WTC11 (cell line): Measurements from ENCODE around the gene KERA. TPM values are rescaled to one million over a fixed set of nuclear protein-coding genes. Genes with fewer than 3 reads are reported as not detected.
A peak's percentile ranks its signal among the peaks of the same experiment; 100 is the strongest.

Source experiments
- ATAC-seq: fragments of 200-7000 bp; cut with Tn5 transposase; 2 replicates; pipeline ENCODE4 v1.10.0; 2021; ENCODE audit warnings: mild to moderate bottlenecking, moderate library complexity
- CTCF ChIA-PET: fragments of 300-600 bp; sonication (Branson Sonifier 250); formaldehyde crosslinking; loops from one replicate; lab custom pipeline; 2021; ENCODE audit warnings: antibody characterized with exemption; lab: Charles Lee
- POLR2A ChIA-PET: fragments of 350-600 bp; sonication (Branson Sonifier 250); formaldehyde crosslinking; loops from one replicate; lab custom pipeline; 2021; ENCODE audit warnings: antibody characterized with exemption; lab: Charles Lee
- DNase-seq: peaks from one replicate; pipeline ENCODE4 v3.0.0; 2021; ENCODE audit warnings: low spot score
- H3K27ac Mint-ChIP-seq: 2 replicates; pipeline ENCODE4 v1.8.0; 2021; ENCODE audit warnings: mixed read lengths
- H3K27me3 Mint-ChIP-seq: 2 replicates; pipeline ENCODE4 v1.8.0; 2021; ENCODE audit warnings: low read depth, mild to moderate bottlenecking, moderate library complexity, mixed read lengths
- H3K36me3 Mint-ChIP-seq: 2 replicates; pipeline ENCODE4 v1.8.0; 2021; ENCODE audit warnings: mixed read lengths
- H3K4me1 Mint-ChIP-seq: 2 replicates; pipeline ENCODE4 v1.8.0; 2022; ENCODE audit warnings: mixed read lengths
- H3K4me3 Mint-ChIP-seq: 2 replicates; pipeline ENCODE4 v1.8.0; 2021; ENCODE audit warnings: mild to moderate bottlenecking, moderate library complexity, mixed read lengths
- H3K9me3 Mint-ChIP-seq: 2 replicates; pipeline ENCODE4 v1.8.0; 2021; ENCODE audit warnings: mixed read lengths
- AFF4 ChIP-seq: sonication (generic); formaldehyde crosslinking; IDR thresholded peaks from 2 replicates; pipeline ENCODE4 v1.8.1; 2023; ENCODE audit warnings: mild to moderate bottlenecking, missing genetic modification reagents, borderline replicate concordance
- ATF1 ChIP-seq: sonication (generic); formaldehyde crosslinking; IDR thresholded peaks from 2 replicates; pipeline ENCODE4 v1.8.1; 2023; ENCODE audit warnings: mild to moderate bottlenecking, moderate library complexity, missing genetic modification reagents
- ATF2 ChIP-seq: sonication (generic); formaldehyde crosslinking; IDR thresholded peaks from 2 replicates; pipeline ENCODE4 v1.8.1; 2022; ENCODE audit warnings: low read depth, missing genetic modification reagents, borderline replicate concordance
- ETV6 ChIP-seq: sonication (generic); formaldehyde crosslinking; IDR thresholded peaks from 2 replicates; pipeline ENCODE4 v1.8.1; 2022; ENCODE audit warnings: mild to moderate bottlenecking, missing genetic modification reagents
- FOXK1 ChIP-seq: sonication (generic); formaldehyde crosslinking; IDR thresholded peaks from 2 replicates; pipeline ENCODE4 v1.8.0; 2022; ENCODE audit warnings: mild to moderate bottlenecking, moderate library complexity, missing genetic modification reagents
- FOXP1 ChIP-seq: sonication (generic); formaldehyde crosslinking; IDR thresholded peaks from 2 replicates; pipeline ENCODE4 v1.8.0; 2022; ENCODE audit warnings: missing genetic modification reagents, mild to moderate bottlenecking, moderate library complexity, borderline replicate concordance
- FOXP4 ChIP-seq: sonication (generic); formaldehyde crosslinking; IDR thresholded peaks from 2 replicates; pipeline ENCODE4 v1.8.0; 2022; ENCODE audit warnings: mild to moderate bottlenecking, missing genetic modification reagents
- GRHL2 ChIP-seq: fragments of 250-450 bp; sonication (Bioruptor Pico); IDR thresholded peaks from 2 replicates; pipeline ENCODE4 v1.8.0; 2022; ENCODE audit warnings: mild to moderate bottlenecking, moderate library complexity; ENCODE audit not compliant: insufficient replicate concordance, severe bottlenecking
- NFYB ChIP-seq: sonication (generic); formaldehyde crosslinking; conservative IDR thresholded peaks from 2 replicates; pipeline ENCODE4 v1.8.0; 2022; ENCODE audit warnings: low read depth, missing genetic modification reagents
- NR1H2 ChIP-seq: sonication (generic); formaldehyde crosslinking; IDR thresholded peaks from 2 replicates; pipeline ENCODE4 v1.9.0; 2021; ENCODE audit warnings: mild to moderate bottlenecking, moderate library complexity, missing genetic modification reagents
- NR2C2 ChIP-seq: sonication (generic); formaldehyde crosslinking; IDR thresholded peaks from 2 replicates; pipeline ENCODE4 v1.8.0; 2022; ENCODE audit warnings: mild to moderate bottlenecking, missing genetic modification reagents
- RELA ChIP-seq: sonication (generic); formaldehyde crosslinking; IDR thresholded peaks from 2 replicates; pipeline ENCODE4 v1.8.1; 2022; ENCODE audit warnings: missing genetic modification reagents, mild to moderate bottlenecking, borderline replicate concordance
- SMAD3 ChIP-seq: sonication (generic); formaldehyde crosslinking; IDR thresholded peaks from 2 replicates; pipeline ENCODE4 v1.8.0; 2022; ENCODE audit warnings: missing genetic modification reagents, mild to moderate bottlenecking, borderline replicate concordance
- SOX15 ChIP-seq: fragments of 250-450 bp; sonication (Bioruptor Pico); IDR thresholded peaks from 2 replicates; pipeline ENCODE4 v1.9.0; 2021; ENCODE audit warnings: mild to moderate bottlenecking
- ZMAT4 ChIP-seq: fragments of 250-450 bp; sonication (Bioruptor Pico); IDR thresholded peaks from 2 replicates; pipeline ENCODE4 v1.9.0; 2021; ENCODE audit warnings: mild to moderate bottlenecking
- ZNF219 ChIP-seq: sonication (generic); formaldehyde crosslinking; IDR thresholded peaks from 2 replicates; pipeline ENCODE4 v1.8.0; 2023; ENCODE audit warnings: missing genetic modification reagents, mild to moderate bottlenecking, borderline replicate concordance
- ZNF425 ChIP-seq: fragments of 250-450 bp; sonication (Bioruptor Pico); conservative IDR thresholded peaks from 2 replicates; pipeline ENCODE4 v1.9.0; 2021; ENCODE audit warnings: mild to moderate bottlenecking
- ZNF512 ChIP-seq: sonication (generic); formaldehyde crosslinking; IDR thresholded peaks from 2 replicates; pipeline ENCODE4 v1.8.1; 2022; ENCODE audit warnings: missing genetic modification reagents, borderline replicate concordance
- total RNA-seq: library from RNA; stranded (reverse); gene quantifications from 3 replicates; pipeline ENCODE4 v1.2.3, GENCODE V29; 2021

Gene KERA
- total RNA-seq, 1 experiment from 2014 or later = not detected

- no peak for TF ChIP-seq ZNF512
- TF ChIP-seq AFF4 (CRISPR knock-in tag) = no peak
- TF ChIP-seq ZMAT4 = no peak
- no peak for TF ChIP-seq NFYB (CRISPR knock-in tag)
These were observed 20.7 kb upstream of the KERA start (continued) for GRCh38 chr12:91078501-91078900.

- Mint-ChIP-seq H3K4me1 (peaks cover 21% of the 10 kb centered on the region), H3K27ac (no peak overlapping the region), H3K27me3 (peaks cover 6% of the 10 kb centered on the region; the same call in 1 of the 2 replicates), H3K36me3 (no peaks in the 10 kb centered on the region), H3K9me3 (no peaks in the 10 kb centered on the region), H3K4me3 (no peak overlapping the region)
- CTCF ChIA-PET = no interaction called here
- TF ChIP-seq FOXK1 (CRISPR knock-in tag) (no peak), RELA (CRISPR knock-in tag) (no peak), SMAD3 (CRISPR knock-in tag) (no peak), NR1H2 (CRISPR knock-in tag) (no peak), ZNF219 (CRISPR knock-in tag) (no peak), ETV6 (no peak), FOXP1 (CRISPR knock-in tag) (no peak), FOXP4 (CRISPR knock-in tag) (no peak), ZNF512 (no peak)
- POLR2A ChIA-PET = no interaction called here
- DNase-seq (no peak), ATAC-seq (peak; percentile 50)
These were observed 19.6 kb upstream of the KERA start for GRCh38 chr12:91077228-91077954.

GRCh38 chr12:91074851-91075250 lies 17.0 kb upstream of the KERA start:
- Mint-ChIP-seq H3K27ac (no peak overlapping the region), H3K4me3 (no peak overlapping the region), H3K36me3 (no peaks in the 10 kb centered on the region), H3K4me1 (peaks cover 12% of the 10 kb centered on the region), H3K27me3 (peaks cover 6% of the 10 kb centered on the region; the same call in 1 of the 2 replicates), H3K9me3 (no peaks in the 10 kb centered on the region)
- DNase-seq (no peak), ATAC-seq (no peak)
- TF ChIP-seq GRHL2 (CRISPR knock-in tag) = no peak
- no peak for TF ChIP-seq ATF2 (CRISPR knock-in tag)
- TF ChIP-seq SOX15 (CRISPR knock-in tag) = no peak
- TF ChIP-seq ZNF425 = no peak
- TF ChIP-seq ATF1 (CRISPR knock-in tag) = no peak
- no peak for TF ChIP-seq NR2C2 (CRISPR knock-in tag)
- POLR2A ChIA-PET = no interaction called here
- CTCF ChIA-PET = no interaction called here
